A673 (cell line): ENCODE data around the gene WDR31.

Experiments
- CTCF ChIP-seq: fragments of 300-800, 200-600 bp; sonication (generic); conservative IDR thresholded peaks from 2 replicates; pipeline ENCODE4 v1.5.1; 2017; ENCODE audit warnings: low read depth, mild to moderate bottlenecking, antibody characterized with exemption, low read length, moderate library complexity, mixed read lengths
- EZH2 ChIP-seq: fragments of 200-600 bp; sonication (generic); IDR thresholded peaks from 2 replicates; pipeline ENCODE4 v1.6.1; 2017; ENCODE audit warnings: borderline replicate concordance, low read depth, mild to moderate bottlenecking, mixed read lengths, antibody characterized with exemption, low read length; ENCODE audit not compliant: poor library complexity, severe bottlenecking

- TF ChIP-seq CTCF (no peak), EZH2 (no peak)
Observed at GRCh38 chr9:113373256-113373655, 33.2 kb upstream of the WDR31 start.
